ENCODE results near the gene C1QTNF5. TPM values are rescaled to one million over a fixed set of nuclear protein-coding genes. Genes with fewer than 3 reads are reported as not detected.

Gene C1QTNF5
- total and polyA plus RNA-seq, 2 donors, result 17.4 to 46.7 TPM

GRCh38 chr11:119303227-119303718 lies 37.4 kb downstream of the C1QTNF5 start:
- Histone ChIP-seq H3K4me3 (ENCODE audit: low read depth, low read length) (no peak overlapping the region), H3K4me1 (ENCODE audit: insufficient read depth) (no peaks in the 10 kb centered on the region), H3K36me3 (ENCODE audit: insufficient read depth) (peaks cover 5% of the 10 kb centered on the region), H3K27ac (ENCODE audit: low read depth) (no peak overlapping the region)
- DNase-seq (ENCODE audit: extremely low spot score), result no peak
- WGBS, result 74% methylated on average over 5 of the region's 5 CpGs

DNA sequence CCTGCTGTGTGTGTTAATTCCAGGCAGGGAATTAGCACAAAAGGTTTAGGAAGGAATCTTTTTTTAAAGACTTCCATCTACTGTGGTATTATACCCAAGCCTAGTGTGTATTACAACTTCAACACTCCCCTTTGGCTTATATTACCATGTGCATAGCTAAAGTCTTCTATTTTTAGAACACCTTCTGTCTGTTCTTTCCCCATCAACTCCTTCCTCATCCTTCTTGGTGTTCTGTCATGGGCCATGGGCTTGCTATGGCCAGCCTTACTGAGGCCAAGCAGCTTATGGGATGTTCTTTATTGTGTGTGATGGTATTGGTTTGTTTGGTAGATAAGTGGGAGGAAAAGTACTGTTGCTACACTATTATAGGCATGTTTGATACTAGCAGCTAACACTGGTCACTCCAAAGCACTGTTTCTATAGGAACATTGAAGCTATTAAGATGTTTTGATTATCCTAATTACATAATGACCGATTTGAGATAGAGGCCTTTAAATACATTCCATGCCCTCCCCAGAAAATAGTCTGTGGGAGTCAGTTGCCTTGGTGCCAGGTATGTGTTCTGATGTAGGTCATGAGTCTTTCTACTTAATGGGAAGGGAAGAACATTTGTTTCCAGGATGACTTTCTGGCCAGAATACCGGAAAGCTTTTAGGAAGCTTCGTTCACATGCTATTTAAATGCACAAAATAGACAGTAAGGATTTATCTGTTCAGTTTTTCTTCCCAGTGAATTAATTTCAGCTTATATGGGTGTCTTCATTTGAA lies 40.3 kb downstream of the C1QTNF5 start:
- DNase-seq (ENCODE audit: extremely low spot score), result no peak
- no peak overlapping the region for H3K27ac ChIP-seq (ENCODE audit: low read depth)
- WGBS, result 75% methylated on average over 3 of the region's 3 CpGs
- H3K4me3 ChIP-seq (ENCODE audit: low read depth, low read length), result no peak overlapping the region
- peaks cover 9% of the 10 kb centered on the region for H3K36me3 ChIP-seq (ENCODE audit: insufficient read depth)
- H3K4me1 ChIP-seq (ENCODE audit: insufficient read depth), result no peaks in the 10 kb centered on the region

DNA sequence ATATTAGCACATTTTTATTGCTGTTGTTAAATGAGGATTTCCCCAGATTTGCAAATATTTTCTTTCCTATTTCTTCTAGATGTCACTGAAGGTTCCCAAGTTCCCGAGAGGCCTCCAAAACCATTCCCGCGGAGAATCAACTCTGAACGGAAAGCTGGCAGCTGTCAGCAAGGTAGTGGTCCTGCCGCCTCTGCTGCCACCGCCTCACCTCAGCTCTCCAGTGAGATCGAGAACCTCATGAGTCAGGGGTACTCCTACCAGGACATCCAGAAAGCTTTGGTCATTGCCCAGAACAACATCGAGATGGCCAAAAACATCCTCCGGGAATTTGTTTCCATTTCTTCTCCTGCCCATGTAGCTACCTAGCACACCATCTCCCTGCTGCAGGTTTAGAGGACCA lies 41.3 kb downstream of the C1QTNF5 start:
- H3K4me1 ChIP-seq (ENCODE audit: insufficient read depth), result no peaks in the 10 kb centered on the region
- H3K36me3 ChIP-seq (ENCODE audit: insufficient read depth), result peaks cover 9% of the 10 kb centered on the region
- no peak for DNase-seq (ENCODE audit: extremely low spot score)
- no peak overlapping the region for H3K27ac ChIP-seq (ENCODE audit: low read depth)
- no peak overlapping the region for H3K4me3 ChIP-seq (ENCODE audit: low read depth, low read length)
- WGBS, result 95% methylated on average over 9 of the region's 9 CpGs

- WGBS, result 84% methylated on average over 2 of the region's 2 CpGs
- no peaks in the 10 kb centered on the region for H3K4me1 ChIP-seq (ENCODE audit: insufficient read depth)
- H3K4me3 ChIP-seq (ENCODE audit: low read depth, low read length), result no peak overlapping the region
- H3K36me3 ChIP-seq (ENCODE audit: insufficient read depth), result peaks cover 9% of the 10 kb centered on the region
- H3K27ac ChIP-seq (ENCODE audit: low read depth), result no peak overlapping the region
- no peak for DNase-seq (ENCODE audit: extremely low spot score)
Observed at GRCh38 chr11:119298726-119299125, 42.0 kb downstream of the C1QTNF5 start.

GRCh38 chr11:119297938-119298337 lies 42.7 kb downstream of the C1QTNF5 start:
- H3K4me1 ChIP-seq (ENCODE audit: insufficient read depth), result no peaks in the 10 kb centered on the region
- H3K27ac ChIP-seq (ENCODE audit: low read depth), result no peak overlapping the region
- DNase-seq (ENCODE audit: extremely low spot score), result no peak
- H3K36me3 ChIP-seq (ENCODE audit: insufficient read depth), result peaks cover 10% of the 10 kb centered on the region
- H3K4me3 ChIP-seq (ENCODE audit: low read depth, low read length), result no peak overlapping the region
- 72% methylated on average over 3 of the region's 3 CpGs for WGBS

DNA sequence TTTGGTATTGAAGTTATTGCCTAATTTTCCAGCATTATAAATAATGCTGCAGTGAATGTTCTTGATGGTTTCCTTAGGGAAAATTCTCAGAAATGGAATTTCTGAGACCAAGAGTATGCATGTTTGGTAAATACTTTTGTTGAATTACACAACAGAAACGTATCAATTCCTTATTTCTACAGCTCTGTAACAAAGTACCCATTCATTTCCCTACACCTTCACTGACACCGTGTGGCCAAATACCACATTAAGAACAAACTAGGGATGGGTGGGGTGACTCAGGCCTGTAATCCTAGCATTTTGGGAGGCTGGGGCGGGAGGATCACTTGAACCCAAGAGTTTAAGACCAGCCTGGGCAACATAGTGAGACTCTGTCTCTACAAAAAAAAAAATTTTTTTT lies 45.5 kb downstream of the C1QTNF5 start:
- H3K4me1 ChIP-seq (ENCODE audit: insufficient read depth), result no peaks in the 10 kb centered on the region
- no peak overlapping the region for H3K27ac ChIP-seq (ENCODE audit: low read depth)
- 64% methylated on average over 3 of the region's 3 CpGs for WGBS
- H3K36me3 ChIP-seq (ENCODE audit: insufficient read depth), result peaks cover 10% of the 10 kb centered on the region
- DNase-seq (ENCODE audit: extremely low spot score), result no peak
- no peak overlapping the region for H3K4me3 ChIP-seq (ENCODE audit: low read depth, low read length)

GRCh38 chr11:119293461-119293860 lies 47.2 kb downstream of the C1QTNF5 start:
- Histone ChIP-seq H3K4me1 (ENCODE audit: insufficient read depth) (no peaks in the 10 kb centered on the region), H3K27ac (ENCODE audit: low read depth) (no peak overlapping the region), H3K4me3 (ENCODE audit: low read depth, low read length) (no peak overlapping the region), H3K36me3 (ENCODE audit: insufficient read depth) (peaks cover 5% of the 10 kb centered on the region)
- WGBS, result 94% methylated on average over 3 of the region's 3 CpGs
- DNase-seq (ENCODE audit: extremely low spot score), result no peak

GRCh38 chr11:119290894-119291497 lies 49.7 kb downstream of the C1QTNF5 start:
- no peak for DNase-seq (ENCODE audit: extremely low spot score)
- Histone ChIP-seq H3K4me3 (ENCODE audit: low read depth, low read length) (no peak overlapping the region), H3K36me3 (ENCODE audit: insufficient read depth) (peaks cover 4% of the 10 kb centered on the region), H3K4me1 (ENCODE audit: insufficient read depth) (no peaks in the 10 kb centered on the region), H3K27ac (ENCODE audit: low read depth) (no peak overlapping the region)
- 98% methylated on average over 10 of the region's 10 CpGs for WGBS

Small RNA genes lying within 50 kb of the gene (small RNA-seq; reads per million reads assigned to genes)
- gene RF01225 (not detected), gene RNU6-262P (not detected)

Other genes starting within 250 kb of the C1QTNF5 start
- gene DPAGT1, start 239.0 kb downstream of the C1QTNF5 start, total RNA-seq, result 12.1 TPM
- gene DPAGT1, start 239.0 kb downstream of the C1QTNF5 start, polyA plus RNA-seq, result 29.1 TPM
- gene C2CD2L, start 233.5 kb downstream of the C1QTNF5 start, total RNA-seq, result 3.4 TPM
- gene C2CD2L, start 233.5 kb downstream of the C1QTNF5 start, polyA plus RNA-seq, result 9.8 TPM
- gene HINFP, start 219.3 kb downstream of the C1QTNF5 start, total RNA-seq, result 16.5 TPM
- 17.6 TPM for gene HINFP, start 219.3 kb downstream of the C1QTNF5 start, polyA plus RNA-seq
- 0.95 TPM for gene ABCG4, start 191.8 kb downstream of the C1QTNF5 start, total RNA-seq
- gene ABCG4, start 191.8 kb downstream of the C1QTNF5 start, polyA plus RNA-seq, result 0.18 TPM
- gene NLRX1, start 172.2 kb downstream of the C1QTNF5 start, total RNA-seq, result 11.7 TPM
- gene NLRX1, start 172.2 kb downstream of the C1QTNF5 start, polyA plus RNA-seq, result 24.3 TPM
- 0.74 TPM for gene NHERF4, start 155.4 kb downstream of the C1QTNF5 start, total RNA-seq
- gene NHERF4, start 155.4 kb downstream of the C1QTNF5 start, polyA plus RNA-seq, result 0.28 TPM
- 15.5 TPM for gene CBL, start 134.5 kb downstream of the C1QTNF5 start, total RNA-seq
- 8.0 TPM for gene CBL, start 134.5 kb downstream of the C1QTNF5 start, polyA plus RNA-seq
- gene MCAM, start 23.8 kb downstream of the C1QTNF5 start, total RNA-seq, result 154 TPM
- gene MCAM, start 23.8 kb downstream of the C1QTNF5 start, polyA plus RNA-seq, result 451 TPM
- 4.7 TPM for gene RNF26, start 6.4 kb downstream of the C1QTNF5 start, total RNA-seq
- 33.3 TPM for gene RNF26, start 6.4 kb downstream of the C1QTNF5 start, polyA plus RNA-seq
- not detected for gene MFRP, start 5.8 kb upstream of the C1QTNF5 start, total RNA-seq
- 0.03 TPM for gene MFRP, start 5.8 kb upstream of the C1QTNF5 start, polyA plus RNA-seq
- 1.1 TPM for gene USP2, start 40.8 kb upstream of the C1QTNF5 start, total RNA-seq
- gene USP2, start 40.8 kb upstream of the C1QTNF5 start, polyA plus RNA-seq, result 4.8 TPM
- gene THY1, start 82.3 kb upstream of the C1QTNF5 start, total RNA-seq, result 39.2 TPM
- gene THY1, start 82.3 kb upstream of the C1QTNF5 start, polyA plus RNA-seq, result 148 TPM